HL-60 (cell line): ENCODE measurements around the gene PSMC2.

Experiments used
- GABPA ChIP-seq: IDR thresholded peaks from 2 replicates; pipeline ENCODE4 v1.6.1; 2012; ENCODE audit warnings: low read depth
- POLR2AphosphoS5 ChIP-seq: IDR thresholded peaks from 2 replicates; pipeline ENCODE4 v1.6.1; 2012; ENCODE audit warnings: low read depth
- REST ChIP-seq: IDR thresholded peaks from 2 replicates; pipeline ENCODE4 v1.6.1; 2012; ENCODE audit warnings: low read depth; ENCODE audit not compliant: insufficient replicate concordance
- SPI1 ChIP-seq: IDR thresholded peaks from 2 replicates; pipeline ENCODE4 v1.6.1; 2012; ENCODE audit warnings: low read depth, mild to moderate bottlenecking, borderline replicate concordance
- TF ChIP-seq, protein P1 (sequence below): IDR thresholded peaks from one replicate; pipeline ENCODE4 v1.5.1; 2011; ENCODE audit warnings: low read length, control low read depth, inconsistent platforms; ENCODE audit not compliant: insufficient read depth

- TF ChIP-seq, protein P1, sequence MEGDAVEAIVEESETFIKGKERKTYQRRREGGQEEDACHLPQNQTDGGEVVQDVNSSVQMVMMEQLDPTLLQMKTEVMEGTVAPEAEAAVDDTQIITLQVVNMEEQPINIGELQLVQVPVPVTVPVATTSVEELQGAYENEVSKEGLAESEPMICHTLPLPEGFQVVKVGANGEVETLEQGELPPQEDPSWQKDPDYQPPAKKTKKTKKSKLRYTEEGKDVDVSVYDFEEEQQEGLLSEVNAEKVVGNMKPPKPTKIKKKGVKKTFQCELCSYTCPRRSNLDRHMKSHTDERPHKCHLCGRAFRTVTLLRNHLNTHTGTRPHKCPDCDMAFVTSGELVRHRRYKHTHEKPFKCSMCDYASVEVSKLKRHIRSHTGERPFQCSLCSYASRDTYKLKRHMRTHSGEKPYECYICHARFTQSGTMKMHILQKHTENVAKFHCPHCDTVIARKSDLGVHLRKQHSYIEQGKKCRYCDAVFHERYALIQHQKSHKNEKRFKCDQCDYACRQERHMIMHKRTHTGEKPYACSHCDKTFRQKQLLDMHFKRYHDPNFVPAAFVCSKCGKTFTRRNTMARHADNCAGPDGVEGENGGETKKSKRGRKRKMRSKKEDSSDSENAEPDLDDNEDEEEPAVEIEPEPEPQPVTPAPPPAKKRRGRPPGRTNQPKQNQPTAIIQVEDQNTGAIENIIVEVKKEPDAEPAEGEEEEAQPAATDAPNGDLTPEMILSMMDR: no peak
- TF ChIP-seq REST (no peak), GABPA (no peak), POLR2AphosphoS5 (no peak), SPI1 (no peak)
Observed at GRCh38 chr7:103317009-103317408, 30.4 kb upstream of the PSMC2 start.
